ENCODE data around the gene THEMIS2.

GRCh38 chr1:27849951-27850350 lies 22.4 kb upstream of the THEMIS2 start:
- TF ChIP-seq CTCF (IDR thresholded peaks at IDR 0.05; ENCODE audit: control extremely low read depth in 1 of 3, insufficient read depth in 1 of 3, low read depth in 1 of 3, low read length in 3 of 3): no peak
- TF ChIP-seq RAD21 (IDR thresholded peaks at IDR 0.05 in 1 of 2, conservative IDR thresholded peaks at IDR 0.05 in 1 of 2; ENCODE audit: low read depth in 2 of 2, low read length in 2 of 2): no peak
